H1 (cell line): ENCODE measurements around the gene YWHAB. TPM values are rescaled to one million over a fixed set of nuclear protein-coding genes. Genes with fewer than 3 reads are reported as not detected.

ENCODE experiments used
- CTCF ChIA-PET: fragments of 300-600 bp; sonication (Branson Sonifier 250); formaldehyde crosslinking; loops from one replicate; lab custom pipeline; 2021; ENCODE audit not compliant: partially characterized antibody; lab: Charles Lee
- POLR2A ChIA-PET: fragments of 300-600 bp; sonication (Branson Sonifier 250); formaldehyde crosslinking; loops from one replicate; lab custom pipeline; 2021; ENCODE audit warnings: inconsistent platforms; ENCODE audit not compliant: partially characterized antibody; lab: Charles Lee
- DNase-seq, 2 experiments: peaks; one replicate each; pipeline versions ENCODE4 v3.0.0 to v3.0.0-alpha.2; 2010 to 2022; ENCODE audit warnings: low spot score in 2 of 2, low read depth in 1 of 2, mixed read lengths in 1 of 2
- FAIRE-seq: peaks from 2 replicates; lab custom pipeline; 2011; peaks lifted over from hg19 to GRCh38; lab: Jason Lieb, UNC
- H2AFZ ChIP-seq: 2 replicates; pipeline ENCODE4 v1.8.1; 2012; ENCODE audit warnings: low read length, inconsistent platforms
- H2AK5ac ChIP-seq: 2 replicates; pipeline ENCODE4 v1.6.1; 2013; ENCODE audit warnings: low read depth, low read length
- H2BK120ac ChIP-seq: replicated peaks from 2 replicates; pipeline ENCODE3; 2013; ENCODE audit warnings: low read depth, low read length, inconsistent platforms
- H2BK12ac ChIP-seq: 2 replicates; pipeline ENCODE4 v1.6.1; 2013; ENCODE audit warnings: low read depth, low read length
- H2BK15ac ChIP-seq: 2 replicates; pipeline ENCODE4 v1.6.1; 2013; ENCODE audit warnings: low read length
- H2BK20ac ChIP-seq: 2 replicates; pipeline ENCODE4 v1.6.1; 2013; ENCODE audit warnings: low read length
- H2BK5ac ChIP-seq: 2 replicates; pipeline ENCODE4 v1.6.1; 2013; ENCODE audit warnings: low read depth, low read length
- H3K14ac ChIP-seq: 2 replicates; pipeline ENCODE4 v1.6.1; 2013; ENCODE audit warnings: inconsistent platforms; ENCODE audit not compliant: insufficient read length
- H3K18ac ChIP-seq: 2 replicates; pipeline ENCODE4 v1.6.1; 2013; ENCODE audit warnings: low read length; ENCODE audit errors: extremely low read depth
- H3K23ac ChIP-seq: 2 replicates; pipeline ENCODE4 v1.6.1; 2013; ENCODE audit warnings: inconsistent platforms; ENCODE audit not compliant: insufficient read length
- H3K23me2 ChIP-seq: 2 replicates; pipeline ENCODE4 v1.6.1; 2013; ENCODE audit warnings: low read depth, low read length
- H3K27ac ChIP-seq: 2 replicates; pipeline ENCODE4 v1.6.1; 2011; ENCODE audit warnings: low read depth, low read length, inconsistent platforms
- H3K27me3 ChIP-seq, 4 experiments: replicated peaks in 1 of 4; 1 replicate in 1 of 4; 2 replicates in 3 of 4; pipeline versions ENCODE4 v1.6.1 to v1.8.1; 2011 to 2013; ENCODE audit warnings: low read length in 3 of 4, mild to moderate bottlenecking in 3 of 4, inconsistent platforms in 2 of 4, mixed read lengths in 2 of 4, moderate library complexity in 1 of 4; ENCODE audit not compliant: control insufficient read depth in 3 of 4, insufficient read depth in 3 of 4; ENCODE audit errors: extremely low read depth in 1 of 4
- H3K36me3 ChIP-seq, 4 experiments: 2 replicates each; pipeline versions ENCODE4 v1.6.1 to v1.8.1; 2011 to 2013; ENCODE audit warnings: mild to moderate bottlenecking in 4 of 4, low read length in 3 of 4, moderate library complexity in 2 of 4, control low read depth in 1 of 4, inconsistent platforms in 1 of 4; ENCODE audit not compliant: insufficient read depth in 4 of 4, control insufficient read depth in 2 of 4
- H3K4ac ChIP-seq: replicated peaks from 2 replicates; pipeline ENCODE3; 2013; ENCODE audit warnings: low read length, low read depth, mixed read lengths, inconsistent platforms; ENCODE audit not compliant: insufficient read length
- H3K4me1 ChIP-seq, 4 experiments: replicated peaks in 1 of 4; 1 replicate in 1 of 4; 2 replicates in 3 of 4; pipeline versions ENCODE4 v1.6.1 to v1.8.1; 2011 to 2013; ENCODE audit warnings: low read length in 3 of 4, inconsistent platforms in 2 of 4, mixed read lengths in 1 of 4; ENCODE audit not compliant: insufficient read depth in 4 of 4, control insufficient read depth in 3 of 4
- H3K4me2 ChIP-seq, 2 experiments: 2 replicates each; pipeline versions ENCODE4 v1.6.1 to v1.8.1; 2011 to 2013; ENCODE audit warnings: low read depth in 2 of 2, low read length in 2 of 2, control low read depth in 1 of 2, inconsistent platforms in 1 of 2, mild to moderate bottlenecking in 1 of 2; ENCODE audit not compliant: insufficient read depth in 1 of 2
- H3K4me3 ChIP-seq, 4 experiments: fragments of 200-600, 300-600 bp in 1 of 4; sonication (generic), shearing (Covaris generic), sonication (Bioruptor Twin) in 1 of 4; 2 replicates each; pipeline versions ENCODE4 v1.5.1 to v1.8.1; 2011 to 2016; ENCODE audit warnings: low read length in 4 of 4, low read depth in 3 of 4, control low read depth in 2 of 4, inconsistent platforms in 2 of 4, mild to moderate bottlenecking in 2 of 4, mixed read lengths in 1 of 4, moderate library complexity in 1 of 4; ENCODE audit not compliant: insufficient read depth in 2 of 4; ENCODE audit errors: extremely low read depth in 1 of 4
- H3K56ac ChIP-seq: replicated peaks from 2 replicates; pipeline ENCODE3; 2013; ENCODE audit warnings: low read depth, mild to moderate bottlenecking, mixed read lengths, low read length, inconsistent platforms; ENCODE audit not compliant: insufficient read length
- H3K79me1 ChIP-seq: 2 replicates; pipeline ENCODE4 v1.6.1; 2013; ENCODE audit warnings: low read depth, low read length, control low read depth
- H3K79me2 ChIP-seq, 2 experiments: 2 replicates each; pipeline versions ENCODE4 v1.6.1 to v1.8.1; 2012 to 2013; ENCODE audit warnings: low read length in 2 of 2, mild to moderate bottlenecking in 2 of 2, inconsistent platforms in 1 of 2; ENCODE audit not compliant: insufficient read depth in 2 of 2, control insufficient read depth in 1 of 2
- H3K9ac ChIP-seq, 4 experiments: replicated peaks in 1 of 4; 1 replicate in 1 of 4; 2 replicates in 3 of 4; pipeline versions ENCODE4 v1.6.1 to v1.8.1; 2011 to 2013; ENCODE audit warnings: low read depth in 3 of 4, low read length in 3 of 4, control low read depth in 2 of 4, mild to moderate bottlenecking in 2 of 4, moderate library complexity in 2 of 4, inconsistent platforms in 1 of 4; ENCODE audit errors: extremely low read depth in 1 of 4
- H3K9me3 ChIP-seq, 2 experiments: 2 replicates each; pipeline versions ENCODE4 v1.6.1 to v1.8.1; 2012 to 2013; ENCODE audit warnings: mild to moderate bottlenecking in 2 of 2, moderate library complexity in 2 of 2, control low read depth in 1 of 2, inconsistent platforms in 1 of 2, low read depth in 1 of 2, low read length in 1 of 2, mixed read lengths in 1 of 2; ENCODE audit not compliant: insufficient read depth in 2 of 2
- H4K20me1 ChIP-seq, 2 experiments: replicated peaks in 1 of 2; 2 replicates each; pipeline versions ENCODE3 to v1.8.1; 2011 to 2013; ENCODE audit warnings: inconsistent platforms in 2 of 2, low read length in 2 of 2, mild to moderate bottlenecking in 1 of 2; ENCODE audit not compliant: insufficient read depth in 2 of 2, control insufficient read depth in 1 of 2
- H4K5ac ChIP-seq: 2 replicates; pipeline ENCODE4 v1.6.1; 2013; ENCODE audit warnings: low read length, low read depth, mixed read lengths, inconsistent platforms; ENCODE audit not compliant: insufficient read length
- H4K8ac ChIP-seq: 2 replicates; pipeline ENCODE4 v1.8.0; 2013; ENCODE audit warnings: mild to moderate bottlenecking, moderate library complexity, low read length, inconsistent platforms; ENCODE audit not compliant: insufficient read depth; ENCODE audit errors: extremely low read depth
- H4K91ac ChIP-seq: replicated peaks from 2 replicates; pipeline ENCODE3; 2013; ENCODE audit warnings: low read length, mixed read lengths, inconsistent platforms; ENCODE audit not compliant: insufficient read length
- ATF2 ChIP-seq: IDR thresholded peaks from 2 replicates; pipeline ENCODE4 v1.6.1; 2012; ENCODE audit warnings: low read length, inconsistent platforms
- ATF3 ChIP-seq: IDR thresholded peaks from 2 replicates; pipeline ENCODE4 v1.6.1; 2011; ENCODE audit warnings: low read depth, mild to moderate bottlenecking, low read length; ENCODE audit not compliant: insufficient read depth
- CBX5 ChIP-seq: fragments of 300-800, 300-1000 bp; sonication (generic); IDR thresholded peaks from 2 replicates; pipeline ENCODE4 v1.7.1; 2016; ENCODE audit warnings: antibody characterized with exemption, low read length, low read depth
- EP300 ChIP-seq, 2 experiments: IDR thresholded peaks; 1 replicate in 1 of 2; 2 replicates in 1 of 2; pipeline ENCODE4 v1.6.1; 2011 to 2012; ENCODE audit warnings: low read depth in 2 of 2, low read length in 2 of 2, mild to moderate bottlenecking in 2 of 2, borderline replicate concordance in 1 of 2, inconsistent platforms in 1 of 2, moderate library complexity in 1 of 2
- HDAC6 ChIP-seq: IDR thresholded peaks from one replicate; pipeline ENCODE4 v1.7.1; 2012; ENCODE audit warnings: low read depth, mild to moderate bottlenecking, inconsistent platforms, low read length, moderate library complexity
- JUN ChIP-seq: IDR thresholded peaks from 2 replicates; pipeline ENCODE4 v1.6.1; 2011; ENCODE audit warnings: low read depth, mild to moderate bottlenecking, improper control_type of control experiment, low read length
- KDM5A ChIP-seq: fragments of 200-600 bp; IDR thresholded peaks from 2 replicates; pipeline ENCODE4 v1.7.1; 2012; ENCODE audit warnings: mild to moderate bottlenecking, low read length, inconsistent platforms, mixed read lengths
- MAFK ChIP-seq: IDR thresholded peaks from 2 replicates; pipeline ENCODE4 v1.6.1; 2012; ENCODE audit warnings: low read depth, mild to moderate bottlenecking, improper control_type of control experiment, low read length
- SUZ12 ChIP-seq: fragments of 200-600 bp; sonication (generic); IDR thresholded peaks from 2 replicates; pipeline ENCODE4 v1.6.1; 2012; ENCODE audit warnings: mild to moderate bottlenecking, inconsistent platforms, low read length, moderate library complexity, mixed read lengths
- USF2 ChIP-seq: IDR thresholded peaks from 2 replicates; pipeline ENCODE4 v1.6.1; 2011; ENCODE audit warnings: low read length, improper control_type of control experiment
- WGBS, 2 experiments: shearing (Covaris generic) in 1 of 2; methylation state at CpG; one replicate each; pipeline versions ENCODE4 v1.1.6 to v1.1.7; 2013 to 2015; ENCODE audit warnings: low lambda C conversion rate in 2 of 2, mixed read lengths in 2 of 2, inconsistent platforms in 1 of 2, low coverage in 1 of 2, missing lambda C conversion rate in 1 of 2; ENCODE audit not compliant: insufficient replicate concordance in 2 of 2, insufficient coverage in 1 of 2, insufficient read length in 1 of 2; ENCODE audit errors: extremely low coverage in 1 of 2, missing lambda C conversion rate in 1 of 2; 5-methylcytosine and 5-hydroxymethylcytosine counted together
- polyA plus RNA-seq, 7 experiments: library from polyadenylated mRNA; depleted of rRNA in 3 of 7; stranded (reverse) in 5 of 7; unstranded in 2 of 7; fragments of >200 nt in 5 of 7; fragments of 200-250 nt in 2 of 7; gene quantifications; 1 replicate in 5 of 7; 2 replicates in 1 of 7; 4 replicates in 1 of 7; pipeline versions ENCODE4 v1.2.1 to v1.2.3, GENCODE V29; 2011 to 2013; ENCODE audit warnings: missing spikeins in 2 of 7, mixed read lengths in 2 of 7
- total RNA-seq: library from RNA; stranded (reverse); fragmentation: NEBNext Ultra II Directional; extraction: Animal tissue kit (Norgen Biotek cat#: 25700); gene quantifications from 2 replicates; pipeline ENCODE4 v1.2.1, GENCODE V29; 2021

Gene YWHAB
- total and polyA plus RNA-seq, 2 of the 8 experiments (the other 6 are each of a cell fraction or from before 2014, with no cell fraction given): 72.9 to 256 TPM

- Histone ChIP-seq H3K79me2 (no peaks in the 10 kb centered on the region), H3K9me3 (peaks cover 0 to 5% of the 10 kb centered on the region in 2 experiments; a peak in 1 of 4 replicates), H4K91ac (no peak overlapping the region), H3K18ac (no peak overlapping the region), H2BK20ac (no peak overlapping the region), H4K8ac (no peak overlapping the region), H3K9ac (no peak overlapping the region), H3K4ac (no peak overlapping the region), H3K4me2 (no peak overlapping the region), H2AFZ (no peak overlapping the region), H3K14ac (no peak overlapping the region), H2AK5ac (no peak overlapping the region), H2BK12ac (no peak overlapping the region), H3K79me1 (no peaks in the 10 kb centered on the region), H4K20me1 (peaks cover 0 to 2% of the 10 kb centered on the region in 2 experiments), H2BK120ac (no peak overlapping the region), H3K4me3 (no peak overlapping the region), H3K27me3 (no peaks in the 10 kb centered on the region), H3K27ac (no peak overlapping the region), H3K4me1 (peaks cover 0 to 2% (median under 1%) of the 10 kb centered on the region in 4 experiments; a peak in 2 of 7 replicates), H3K56ac (no peak overlapping the region), H3K23ac (no peak overlapping the region), H3K23me2 (no peaks in the 10 kb centered on the region; the same call in 1 of the 2 replicates), H3K36me3 (no peaks in the 10 kb centered on the region), H4K5ac (no peak overlapping the region), H2BK15ac (no peak overlapping the region), H2BK5ac (no peak overlapping the region)
- ChIA-PET POLR2A (no interaction called here), CTCF (interaction anchor here (1.0 to 2.0 kb wide), 5 partner anchors 10 to 96 kb away, joined by 3 to 6 read pairs (median 3); no protein-coding TSS in a partner anchor)
- WGBS, 2 experiments: 78% methylated on average over 1 of the region's 1 CpG; no CpG with 5 or more reads in 1 of the 2 experiments
- DNase-seq (no peak), FAIRE-seq (no peak)
- TF ChIP-seq KDM5A: no peak
- TF ChIP-seq ATF3: no peak
- no peak for TF ChIP-seq EP300 (IDR thresholded peaks at IDR 0.05; ENCODE audit: borderline replicate concordance in 1 of 2, low read depth in 2 of 2, low read length in 2 of 2)
- no peak for TF ChIP-seq ATF2
- no peak for TF ChIP-seq CBX5
- TF ChIP-seq USF2: no peak
- TF ChIP-seq SUZ12: no peak
- no peak for TF ChIP-seq MAFK
- no peak for TF ChIP-seq JUN
- TF ChIP-seq HDAC6: no peak
These were observed 34.7 kb upstream of the YWHAB start for GRCh38 chr20:44850837-44851236.
